ENCODE results near the gene GTPBP4. TPM values are rescaled to one million over a fixed set of nuclear protein-coding genes. Genes with fewer than 3 reads are reported as not detected.

Gene GTPBP4
- total and polyA plus RNA-seq, 2 donors from 2014 or later, result 18.9 to 37.1 TPM

- H3K9me3 ChIP-seq (ENCODE audit: control insufficient read depth in 2 of 3, insufficient read depth in 1 of 3, low read length in 3 of 3), result no peaks in the 10 kb centered on the region
- DNase-seq (no peak), FAIRE-seq (no peak)
- H3K9ac ChIP-seq (ENCODE audit: low read length in 3 of 3), result no peak overlapping the region
- peaks cover 0 to 12% (median 5%) of the 10 kb centered on the region in 3 donors for H3K36me3 ChIP-seq (ENCODE audit: control insufficient read depth in 2 of 3, insufficient read depth in 3 of 3, low read length in 3 of 3)
- no peak overlapping the region for H3K4me3 ChIP-seq (ENCODE audit: low read length in 3 of 3)
- no peak overlapping the region for H3K27ac ChIP-seq (ENCODE audit: low read depth in 2 of 2, low read length in 2 of 2)
- H3K27me3 ChIP-seq (ENCODE audit: control insufficient read depth, insufficient read depth, low read length), result no peaks in the 10 kb centered on the region
- no peak for TF ChIP-seq CTCF (IDR thresholded peaks at IDR 0.05; ENCODE audit: borderline replicate concordance, extremely low read depth, insufficient read depth)
- H3K4me1 ChIP-seq (ENCODE audit: control insufficient read depth in 2 of 3, insufficient read depth in 2 of 3, low read depth in 1 of 3, low read length in 3 of 3), result peaks cover 0 to under 1% (median 0%) of the 10 kb centered on the region in 3 donors
- intact Hi-C loops (cut with DNase I), result no loop called here
Measured at GRCh38 chr10:1068380-1069361, 80.4 kb downstream of the GTPBP4 start.

Other genes with a start within 250 kb of the GTPBP4 start
- 96.6 TPM for gene LARP4B, start 56.7 kb upstream of the GTPBP4 start, total RNA-seq
- 12.9 TPM for gene LARP4B, start 56.7 kb upstream of the GTPBP4 start, polyA plus RNA-seq (ENCODE audit: insufficient read depth, low read depth, low replicate concordance)
- gene IDI2, start 37.4 kb downstream of the GTPBP4 start, total RNA-seq, result not detected
- gene IDI2, start 37.4 kb downstream of the GTPBP4 start, polyA plus RNA-seq (ENCODE audit: insufficient read depth, low read depth, low replicate concordance), result not detected
- 27.5 TPM for gene IDI1, start 60.7 kb downstream of the GTPBP4 start, total RNA-seq
- gene IDI1, start 60.7 kb downstream of the GTPBP4 start, polyA plus RNA-seq (ENCODE audit: insufficient read depth, low read depth, low replicate concordance), result 59.7 TPM
- 23.5 TPM for gene WDR37, start 68.0 kb downstream of the GTPBP4 start, total RNA-seq
- gene WDR37, start 68.0 kb downstream of the GTPBP4 start, polyA plus RNA-seq (ENCODE audit: insufficient read depth, low read depth, low replicate concordance), result 6.0 TPM